Neural crest cell (in vitro differentiated cells): ENCODE data around the gene RNPEP. TPM values are rescaled to one million over a fixed set of nuclear protein-coding genes. Genes with fewer than 3 reads are reported as not detected.
"Not testable (repeated sequence)": the region's sequence is repeated elsewhere in the genome, so short reads cannot be mapped to it uniquely, and the experiment has no call there.

Experiments
- DNase-seq: peaks from one replicate; pipeline ENCODE4 v3.0.0; 2021; ENCODE audit warnings: low read depth, mixed read lengths, low spot score
- H3K27ac Mint-ChIP-seq: one replicate; pipeline ENCODE4 v1.8.0; 2021; ENCODE audit warnings: mild to moderate bottlenecking, mixed read lengths; ENCODE audit not compliant: unreplicated experiment
- H3K27me3 Mint-ChIP-seq: 2 replicates; pipeline ENCODE4 v1.8.0; 2021; ENCODE audit warnings: low read depth, mild to moderate bottlenecking, mixed read lengths
- H3K36me3 Mint-ChIP-seq: 2 replicates; pipeline ENCODE4 v1.8.0; 2021; ENCODE audit warnings: low read depth, mild to moderate bottlenecking, mixed read lengths
- H3K4me1 Mint-ChIP-seq: 2 replicates; pipeline ENCODE4 v1.8.0; 2021; ENCODE audit warnings: mixed read lengths
- H3K4me3 Mint-ChIP-seq: one replicate; pipeline ENCODE4 v1.8.0; 2021; ENCODE audit warnings: mild to moderate bottlenecking, mixed read lengths
- H3K9me3 Mint-ChIP-seq: 2 replicates; pipeline ENCODE4 v1.8.0; 2021; ENCODE audit warnings: mixed read lengths
- total RNA-seq: library from RNA; stranded (reverse); gene quantifications from 2 replicates; pipeline ENCODE4 v1.2.1, GENCODE V29; 2021
- TF ChIP-seq, protein P1 (sequence below): fragments of 200-600 bp; sonication (generic); conservative IDR thresholded peaks from 2 replicates; pipeline ENCODE4 v1.5.0; 2021; ENCODE audit warnings: antibody characterized with exemption, mild to moderate bottlenecking

RNPEP gene
- total RNA-seq, 1 donor from 2014 or later, result 47.7 TPM

DNA sequence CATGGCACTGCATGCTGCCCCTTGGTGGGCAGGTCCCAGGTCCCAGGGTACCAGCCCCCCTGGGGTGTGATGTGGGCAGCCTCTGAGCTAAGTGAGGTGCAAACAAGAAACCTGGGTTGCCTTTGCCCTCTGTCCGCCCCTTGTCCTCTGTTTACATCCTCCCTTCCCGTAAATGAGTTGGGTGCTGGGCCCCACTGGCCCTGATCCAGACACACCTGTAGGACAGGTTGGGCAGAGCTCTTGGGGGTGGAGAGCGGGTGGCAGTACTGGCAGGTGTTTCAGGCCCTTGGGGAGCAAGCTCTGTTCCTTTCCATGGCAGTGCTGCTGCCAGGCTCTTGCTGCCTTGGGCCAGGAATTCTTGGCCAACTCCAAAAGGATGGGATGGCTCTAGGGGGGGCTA is 63.8 kb downstream of the RNPEP start:
- H3K9me3 Mint-ChIP-seq, result peaks cover 4% of the 10 kb centered on the region
- no peak overlapping the region for H3K27ac Mint-ChIP-seq
- DNase-seq, result no peak
- no peaks in the 10 kb centered on the region for H3K27me3 Mint-ChIP-seq
- no peaks in the 10 kb centered on the region for H3K36me3 Mint-ChIP-seq
- H3K4me1 Mint-ChIP-seq, result peaks cover 3% of the 10 kb centered on the region
- TF ChIP-seq, protein P1, sequence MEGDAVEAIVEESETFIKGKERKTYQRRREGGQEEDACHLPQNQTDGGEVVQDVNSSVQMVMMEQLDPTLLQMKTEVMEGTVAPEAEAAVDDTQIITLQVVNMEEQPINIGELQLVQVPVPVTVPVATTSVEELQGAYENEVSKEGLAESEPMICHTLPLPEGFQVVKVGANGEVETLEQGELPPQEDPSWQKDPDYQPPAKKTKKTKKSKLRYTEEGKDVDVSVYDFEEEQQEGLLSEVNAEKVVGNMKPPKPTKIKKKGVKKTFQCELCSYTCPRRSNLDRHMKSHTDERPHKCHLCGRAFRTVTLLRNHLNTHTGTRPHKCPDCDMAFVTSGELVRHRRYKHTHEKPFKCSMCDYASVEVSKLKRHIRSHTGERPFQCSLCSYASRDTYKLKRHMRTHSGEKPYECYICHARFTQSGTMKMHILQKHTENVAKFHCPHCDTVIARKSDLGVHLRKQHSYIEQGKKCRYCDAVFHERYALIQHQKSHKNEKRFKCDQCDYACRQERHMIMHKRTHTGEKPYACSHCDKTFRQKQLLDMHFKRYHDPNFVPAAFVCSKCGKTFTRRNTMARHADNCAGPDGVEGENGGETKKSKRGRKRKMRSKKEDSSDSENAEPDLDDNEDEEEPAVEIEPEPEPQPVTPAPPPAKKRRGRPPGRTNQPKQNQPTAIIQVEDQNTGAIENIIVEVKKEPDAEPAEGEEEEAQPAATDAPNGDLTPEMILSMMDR, result no peak
- no peak overlapping the region for H3K4me3 Mint-ChIP-seq

DNA sequence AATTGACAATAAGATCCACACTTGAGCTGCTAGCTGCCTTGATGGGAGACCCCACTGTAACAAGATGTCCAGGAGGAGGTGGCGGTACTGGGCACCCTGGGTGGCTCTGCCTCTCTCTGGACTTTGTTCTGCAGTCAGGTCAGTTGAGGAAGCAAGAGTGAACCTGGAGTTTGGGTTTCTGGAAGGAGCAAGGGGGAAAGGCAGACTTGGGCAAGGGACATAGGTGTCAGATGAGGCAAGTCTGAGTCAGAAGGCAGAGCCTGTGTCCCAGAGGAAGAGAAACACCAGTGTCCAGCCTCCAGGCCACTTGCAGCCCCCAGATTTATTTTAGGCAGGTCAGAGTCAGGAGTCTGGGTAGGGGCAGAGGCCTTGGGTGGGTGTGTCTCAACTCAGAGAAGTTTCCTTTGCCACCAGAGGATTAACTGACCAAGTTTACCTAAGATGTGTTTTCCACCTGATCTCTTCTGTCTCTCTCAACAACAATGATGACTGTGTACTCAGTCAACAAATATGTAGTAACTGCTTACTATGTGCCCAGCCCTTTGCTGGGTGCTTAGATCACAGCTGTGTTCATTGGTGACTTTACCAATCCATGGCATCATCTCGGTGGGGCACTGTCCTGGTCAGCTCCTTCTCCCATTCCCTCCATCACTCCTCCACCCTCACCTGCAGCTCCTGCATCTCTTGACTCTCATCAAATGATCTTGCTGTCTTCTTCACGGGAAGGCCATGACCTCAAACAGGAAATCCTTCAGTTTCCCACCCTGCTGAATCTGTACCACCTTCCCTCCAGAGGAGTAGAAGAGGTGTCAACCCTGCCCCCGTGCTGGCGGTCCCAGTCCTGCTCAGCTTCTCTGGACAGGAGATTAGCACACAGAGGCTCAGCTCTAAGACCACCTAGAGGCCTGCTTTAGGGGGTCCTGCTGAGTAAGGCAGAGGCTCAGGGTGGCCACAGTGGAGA is 64.6 kb downstream of the RNPEP start:
- H3K4me3 Mint-ChIP-seq, result no peak overlapping the region
- no peaks in the 10 kb centered on the region for H3K36me3 Mint-ChIP-seq
- H3K27me3 Mint-ChIP-seq, result no peaks in the 10 kb centered on the region
- TF ChIP-seq, protein P1, result no peak
- no peak for DNase-seq
- no peak overlapping the region for H3K27ac Mint-ChIP-seq
- peaks cover 4% of the 10 kb centered on the region for H3K9me3 Mint-ChIP-seq
- peaks cover 3% of the 10 kb centered on the region for H3K4me1 Mint-ChIP-seq

DNA sequence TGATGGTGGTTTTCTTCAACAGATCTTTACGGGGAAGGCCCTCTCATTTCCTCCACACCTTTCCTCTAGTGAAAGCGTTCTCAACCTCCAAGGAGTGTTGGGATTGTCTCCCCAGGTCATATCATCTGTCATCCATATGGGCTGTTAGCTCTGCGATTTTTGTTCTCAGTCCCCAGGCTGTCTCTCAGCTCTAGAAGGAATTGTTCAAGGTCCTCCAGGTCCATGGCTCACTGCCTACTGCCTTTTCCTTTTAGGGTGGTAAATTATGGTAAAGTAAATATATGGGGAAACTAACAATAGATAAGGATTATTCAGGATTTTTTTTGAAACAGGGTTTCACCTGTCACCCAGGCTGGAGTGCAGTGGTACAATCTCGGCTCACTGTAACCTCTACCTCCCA is 65.5 kb downstream of the RNPEP start:
- Mint-ChIP-seq H3K27me3 (no peaks in the 10 kb centered on the region), H3K4me3 (no peak overlapping the region), H3K9me3 (peaks cover 4% of the 10 kb centered on the region), H3K4me1 (peaks cover 3% of the 10 kb centered on the region), H3K36me3 (no peaks in the 10 kb centered on the region), H3K27ac (no peak overlapping the region)
- TF ChIP-seq, protein P1, result no peak
- no peak for DNase-seq

DNA sequence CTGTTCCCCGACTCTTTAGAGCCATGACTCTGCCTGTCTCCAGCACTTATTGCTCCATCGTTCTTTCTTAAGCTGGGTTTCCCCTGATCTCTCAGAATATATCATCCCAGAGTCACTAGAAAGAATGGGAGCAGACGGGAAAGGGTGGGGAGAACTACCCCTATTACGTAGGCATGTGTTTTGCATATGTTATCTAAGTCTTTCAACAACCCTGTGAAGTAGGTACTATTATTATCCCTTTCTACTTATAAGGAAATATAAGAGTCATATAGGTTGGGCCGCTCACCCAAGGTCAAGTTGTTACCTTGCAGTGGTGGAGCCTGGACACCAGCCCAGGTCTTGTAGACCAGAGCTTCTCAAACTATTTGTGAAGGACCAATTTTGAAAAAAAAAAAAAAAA is 66.7 kb downstream of the RNPEP start:
- no peak overlapping the region for H3K27ac Mint-ChIP-seq
- TF ChIP-seq, protein P1, result no peak
- no peak for DNase-seq
- H3K9me3 Mint-ChIP-seq, result peaks cover 4% of the 10 kb centered on the region
- H3K27me3 Mint-ChIP-seq, result no peaks in the 10 kb centered on the region
- no peaks in the 10 kb centered on the region for H3K36me3 Mint-ChIP-seq
- H3K4me3 Mint-ChIP-seq, result no peak overlapping the region
- H3K4me1 Mint-ChIP-seq, result peaks cover 3% of the 10 kb centered on the region

DNA sequence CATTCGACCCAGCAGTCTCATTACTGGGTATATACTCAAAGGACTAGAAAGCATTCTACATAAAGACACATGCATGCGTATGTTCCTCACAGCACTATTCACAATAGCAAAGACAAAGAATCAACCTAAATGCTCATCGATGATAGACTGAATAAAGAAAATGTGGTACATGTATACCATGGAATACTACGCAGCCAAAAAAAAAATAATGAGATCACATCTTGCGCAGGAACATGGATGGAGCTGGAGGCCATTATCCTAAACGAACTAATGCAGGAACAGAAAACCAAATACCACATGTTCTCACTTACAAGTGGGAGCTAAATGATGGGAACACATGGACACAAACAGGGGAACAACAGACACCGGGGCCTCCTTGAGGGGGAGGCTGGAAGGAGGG is 71.6 kb downstream of the RNPEP start:
- no peaks in the 10 kb centered on the region for H3K27me3 Mint-ChIP-seq
- H3K4me1 Mint-ChIP-seq, result no peaks in the 10 kb centered on the region
- TF ChIP-seq, protein P1, result no peak
- H3K36me3 Mint-ChIP-seq, result no peaks in the 10 kb centered on the region
- H3K9me3 Mint-ChIP-seq, result no peaks in the 10 kb centered on the region
- H3K4me3 Mint-ChIP-seq, result no peak overlapping the region
- no peak overlapping the region for H3K27ac Mint-ChIP-seq
- DNase-seq, result no peak

DNA sequence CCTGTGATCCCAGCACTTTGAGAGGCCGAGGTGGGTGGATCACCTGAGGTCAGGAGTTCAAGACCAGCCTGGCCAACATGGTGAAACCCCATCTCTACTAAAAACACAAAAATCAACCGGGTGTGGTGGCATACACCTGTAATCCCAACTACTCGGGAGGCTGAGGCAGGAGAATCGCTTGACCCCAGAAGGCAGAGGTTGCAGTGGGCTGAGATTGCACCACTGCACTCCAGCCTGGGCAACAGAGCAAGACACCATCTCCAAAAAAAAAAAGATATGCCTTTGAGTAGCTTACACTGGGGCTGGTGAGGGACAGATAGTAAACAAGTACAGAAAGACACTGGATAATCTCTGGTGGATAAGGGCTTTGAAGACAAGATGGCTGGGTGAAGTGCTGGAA is 72.2 kb downstream of the RNPEP start:
- peak overlapping the region; percentile 44 for H3K27ac Mint-ChIP-seq
- H3K4me3 Mint-ChIP-seq, H3K9me3 Mint-ChIP-seq, DNase-seq, H3K27me3 Mint-ChIP-seq, H3K36me3 Mint-ChIP-seq, H3K4me1 Mint-ChIP-seq: not testable (repeated sequence)
